ENCODE measurements around the gene ZRANB3. TPM values are rescaled to one million over a fixed set of nuclear protein-coding genes. Genes with fewer than 3 reads are reported as not detected.

The ZRANB3 gene
- total RNA-seq, 1 experiment from 2014 or later: 15.9 TPM

DNA sequence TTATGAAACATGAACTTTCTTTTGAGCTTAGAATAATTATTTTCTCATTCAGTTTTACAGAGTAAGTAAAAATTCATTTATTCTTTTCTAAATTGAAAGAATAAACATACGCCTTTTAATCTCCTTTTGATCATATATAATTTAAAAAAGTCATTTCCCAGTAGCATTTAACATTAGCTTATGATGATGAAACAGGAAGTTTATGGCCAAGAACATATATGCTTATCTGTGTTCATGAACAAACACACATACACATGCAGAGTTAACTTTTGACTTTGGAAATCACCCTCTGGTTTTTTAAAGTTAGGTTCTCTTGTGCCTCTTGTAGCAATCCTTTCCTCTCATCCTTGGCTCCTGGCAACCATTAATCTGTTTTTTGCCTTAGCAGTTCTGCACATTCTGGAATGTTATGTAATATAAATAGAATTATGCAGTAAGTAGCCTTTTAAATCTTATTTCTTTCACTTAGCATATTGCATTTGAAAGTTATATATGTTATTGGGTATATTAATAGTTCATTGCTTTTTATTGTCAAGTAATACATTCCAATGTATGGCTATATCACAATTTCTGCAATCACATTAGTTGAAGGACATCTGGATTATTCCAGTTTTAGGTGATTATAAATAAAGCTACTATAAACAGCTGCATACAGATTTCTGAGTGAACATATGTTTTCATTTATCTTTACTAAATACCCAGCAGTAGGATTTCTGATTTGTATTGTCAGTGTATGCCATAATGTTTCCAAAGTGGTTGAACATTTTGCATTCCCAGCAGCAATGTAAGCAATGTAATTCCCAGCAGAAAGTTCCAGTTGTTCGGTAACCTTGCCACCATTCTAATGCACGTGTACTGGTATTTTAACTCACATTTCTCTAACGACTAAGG, 210.3 kb downstream of the ZRANB3 start:
- no peak for DNase-seq (ENCODE audit: low spot score)
- H3K4me3 Mint-ChIP-seq: no peak overlapping the region
- peaks cover 10% of the 10 kb centered on the region for H3K9me3 Mint-ChIP-seq
- CTCF ChIA-PET: no interaction called here
- POLR2A ChIA-PET: no interaction called here
- no peak for ATAC-seq
- no peak overlapping the region for H3K27ac Mint-ChIP-seq
- H3K27me3 Mint-ChIP-seq (ENCODE audit: low read depth): no peaks in the 10 kb centered on the region
- TF ChIP-seq, protein P1, sequence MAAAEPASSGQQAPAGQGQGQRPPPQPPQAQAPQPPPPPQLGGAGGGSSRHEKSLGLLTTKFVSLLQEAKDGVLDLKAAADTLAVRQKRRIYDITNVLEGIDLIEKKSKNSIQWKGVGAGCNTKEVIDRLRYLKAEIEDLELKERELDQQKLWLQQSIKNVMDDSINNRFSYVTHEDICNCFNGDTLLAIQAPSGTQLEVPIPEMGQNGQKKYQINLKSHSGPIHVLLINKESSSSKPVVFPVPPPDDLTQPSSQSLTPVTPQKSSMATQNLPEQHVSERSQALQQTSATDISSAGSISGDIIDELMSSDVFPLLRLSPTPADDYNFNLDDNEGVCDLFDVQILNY (CRISPR knock-in tag; IDR thresholded peaks at IDR 0.05): no peak
- TF ChIP-seq RELA (CRISPR knock-in tag; IDR thresholded peaks at IDR 0.05; ENCODE audit: borderline replicate concordance) (no peak), ZNF396 (CRISPR knock-in tag; IDR thresholded peaks at IDR 0.05; ENCODE audit: borderline replicate concordance) (no peak)
- H3K4me1 Mint-ChIP-seq: no peaks in the 10 kb centered on the region
- H3K36me3 Mint-ChIP-seq: peaks cover 3% of the 10 kb centered on the region

DNA sequence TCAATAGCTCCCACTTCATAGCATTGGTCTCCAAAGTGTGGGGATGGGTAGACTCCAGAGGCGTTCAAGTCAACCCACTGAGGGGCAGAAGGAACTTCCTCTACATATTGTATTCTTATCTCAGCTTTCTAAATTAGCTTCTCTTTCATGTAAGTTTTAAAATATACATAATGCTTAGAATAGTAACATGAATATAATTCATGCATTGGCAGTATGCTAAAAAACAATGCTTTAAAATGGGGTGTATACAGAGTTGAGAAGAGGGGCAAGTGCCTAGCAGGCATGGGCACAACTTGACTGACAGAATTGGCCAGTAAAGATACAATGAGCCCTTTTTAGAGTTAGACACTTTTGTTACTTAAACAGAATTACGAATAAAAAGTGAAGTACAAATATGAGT, 212.2 kb downstream of the ZRANB3 start:
- TF ChIP-seq ESRRA (CRISPR knock-in tag; IDR thresholded peaks at IDR 0.05; ENCODE audit: borderline replicate concordance) (no peak), ZNF219 (CRISPR knock-in tag; IDR thresholded peaks at IDR 0.05; ENCODE audit: borderline replicate concordance) (no peak), JUN (CRISPR knock-in tag; IDR thresholded peaks at IDR 0.05) (no peak), IRF2 (CRISPR knock-in tag; IDR thresholded peaks at IDR 0.05; ENCODE audit: borderline replicate concordance, low read depth) (no peak), SOX15 (CRISPR knock-in tag; IDR thresholded peaks at IDR 0.05) (no peak), ZNF317 (CRISPR knock-in tag; IDR thresholded peaks at IDR 0.05; ENCODE audit: borderline replicate concordance, low read depth) (no peak), NFE2L1 (CRISPR knock-in tag; IDR thresholded peaks at IDR 0.05) (no peak), GABPB1 (CRISPR knock-in tag; IDR thresholded peaks at IDR 0.05) (no peak), ATF1 (CRISPR knock-in tag; IDR thresholded peaks at IDR 0.05) (no peak), GTF2I (CRISPR knock-in tag; conservative IDR thresholded peaks at IDR 0.05) (no peak)
- TF ChIP-seq, protein P1 (CRISPR knock-in tag; IDR thresholded peaks at IDR 0.05): no peak
- TF ChIP-seq, protein P2, sequence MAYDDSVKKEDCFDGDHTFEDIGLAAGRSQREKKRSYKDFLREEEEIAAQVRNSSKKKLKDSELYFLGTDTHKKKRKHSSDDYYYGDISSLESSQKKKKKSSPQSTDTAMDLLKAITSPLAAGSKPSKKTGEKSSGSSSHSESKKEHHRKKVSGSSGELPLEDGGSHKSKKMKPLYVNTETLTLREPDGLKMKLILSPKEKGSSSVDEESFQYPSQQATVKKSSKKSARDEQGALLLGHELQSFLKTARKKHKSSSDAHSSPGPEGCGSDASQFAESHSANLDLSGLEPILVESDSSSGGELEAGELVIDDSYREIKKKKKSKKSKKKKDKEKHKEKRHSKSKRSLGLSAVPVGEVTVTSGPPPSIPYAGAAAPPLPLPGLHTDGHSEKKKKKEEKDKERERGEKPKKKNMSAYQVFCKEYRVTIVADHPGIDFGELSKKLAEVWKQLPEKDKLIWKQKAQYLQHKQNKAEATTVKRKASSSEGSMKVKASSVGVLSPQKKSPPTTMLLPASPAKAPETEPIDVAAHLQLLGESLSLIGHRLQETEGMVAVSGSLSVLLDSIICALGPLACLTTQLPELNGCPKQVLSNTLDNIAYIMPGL (CRISPR knock-in tag; IDR thresholded peaks at IDR 0.05): no peak
- TF ChIP-seq, protein P3, sequence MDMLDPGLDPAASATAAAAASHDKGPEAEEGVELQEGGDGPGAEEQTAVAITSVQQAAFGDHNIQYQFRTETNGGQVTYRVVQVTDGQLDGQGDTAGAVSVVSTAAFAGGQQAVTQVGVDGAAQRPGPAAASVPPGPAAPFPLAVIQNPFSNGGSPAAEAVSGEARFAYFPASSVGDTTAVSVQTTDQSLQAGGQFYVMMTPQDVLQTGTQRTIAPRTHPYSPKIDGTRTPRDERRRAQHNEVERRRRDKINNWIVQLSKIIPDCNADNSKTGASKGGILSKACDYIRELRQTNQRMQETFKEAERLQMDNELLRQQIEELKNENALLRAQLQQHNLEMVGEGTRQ (CRISPR knock-in tag; IDR thresholded peaks at IDR 0.05): no peak
- TF ChIP-seq, protein P4, sequence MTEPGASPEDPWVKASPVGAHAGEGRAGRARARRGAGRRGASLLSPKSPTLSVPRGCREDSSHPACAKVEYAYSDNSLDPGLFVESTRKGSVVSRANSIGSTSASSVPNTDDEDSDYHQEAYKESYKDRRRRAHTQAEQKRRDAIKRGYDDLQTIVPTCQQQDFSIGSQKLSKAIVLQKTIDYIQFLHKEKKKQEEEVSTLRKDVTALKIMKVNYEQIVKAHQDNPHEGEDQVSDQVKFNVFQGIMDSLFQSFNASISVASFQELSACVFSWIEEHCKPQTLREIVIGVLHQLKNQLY (CRISPR knock-in tag; IDR thresholded peaks at IDR 0.05): no peak
- TF ChIP-seq, protein P5, sequence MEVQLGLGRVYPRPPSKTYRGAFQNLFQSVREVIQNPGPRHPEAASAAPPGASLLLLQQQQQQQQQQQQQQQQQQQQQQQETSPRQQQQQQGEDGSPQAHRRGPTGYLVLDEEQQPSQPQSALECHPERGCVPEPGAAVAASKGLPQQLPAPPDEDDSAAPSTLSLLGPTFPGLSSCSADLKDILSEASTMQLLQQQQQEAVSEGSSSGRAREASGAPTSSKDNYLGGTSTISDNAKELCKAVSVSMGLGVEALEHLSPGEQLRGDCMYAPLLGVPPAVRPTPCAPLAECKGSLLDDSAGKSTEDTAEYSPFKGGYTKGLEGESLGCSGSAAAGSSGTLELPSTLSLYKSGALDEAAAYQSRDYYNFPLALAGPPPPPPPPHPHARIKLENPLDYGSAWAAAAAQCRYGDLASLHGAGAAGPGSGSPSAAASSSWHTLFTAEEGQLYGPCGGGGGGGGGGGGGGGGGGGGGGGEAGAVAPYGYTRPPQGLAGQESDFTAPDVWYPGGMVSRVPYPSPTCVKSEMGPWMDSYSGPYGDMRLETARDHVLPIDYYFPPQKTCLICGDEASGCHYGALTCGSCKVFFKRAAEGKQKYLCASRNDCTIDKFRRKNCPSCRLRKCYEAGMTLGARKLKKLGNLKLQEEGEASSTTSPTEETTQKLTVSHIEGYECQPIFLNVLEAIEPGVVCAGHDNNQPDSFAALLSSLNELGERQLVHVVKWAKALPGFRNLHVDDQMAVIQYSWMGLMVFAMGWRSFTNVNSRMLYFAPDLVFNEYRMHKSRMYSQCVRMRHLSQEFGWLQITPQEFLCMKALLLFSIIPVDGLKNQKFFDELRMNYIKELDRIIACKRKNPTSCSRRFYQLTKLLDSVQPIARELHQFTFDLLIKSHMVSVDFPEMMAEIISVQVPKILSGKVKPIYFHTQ (CRISPR knock-in tag; IDR thresholded peaks at IDR 0.05): no peak
- CTCF ChIA-PET: no interaction called here
- Mint-ChIP-seq H3K4me1 (no peaks in the 10 kb centered on the region), H3K27ac (no peak overlapping the region), H3K27me3 (ENCODE audit: low read depth) (no peaks in the 10 kb centered on the region), H3K36me3 (no peaks in the 10 kb centered on the region), H3K4me3 (no peak overlapping the region), H3K9me3 (peaks cover 6% of the 10 kb centered on the region; the same call in 1 of the 2 replicates)
- no peak for ATAC-seq
- POLR2A ChIA-PET: no interaction called here
- DNase-seq (ENCODE audit: low spot score): no peak
